Activated CD8-positive, alpha-beta T cell treated with anti-CD3 and anti-CD28 coated beads for 36 hours (primary cell): ENCODE results near the gene ZNF575. TPM values are rescaled to one million over a fixed set of nuclear protein-coding genes. Genes with fewer than 3 reads are reported as not detected.

ENCODE experiments used
- ATAC-seq: fragments of 200-7000 bp; cut with Tn5 transposase; one replicate; pipeline ENCODE4 v1.10.0; 2021; ENCODE audit warnings: mild to moderate bottlenecking, moderate library complexity
- CTCF ChIA-PET: fragments of 350-600 bp; sonication (Branson Sonifier 250); formaldehyde crosslinking; loops from one replicate; lab custom pipeline; 2021; ENCODE audit warnings: antibody characterized with exemption; lab: Charles Lee
- POLR2A ChIA-PET: fragments of 350-600 bp; sonication (Branson Sonifier 250); formaldehyde crosslinking; loops from one replicate; lab custom pipeline; 2021; ENCODE audit warnings: antibody characterized with exemption; lab: Charles Lee
- DNase-seq: peaks from one replicate; pipeline ENCODE4 v3.0.0-alpha.2; 2020
- H3K27ac Mint-ChIP-seq: one replicate; pipeline ENCODE4 v1.8.0; 2021; ENCODE audit warnings: mild to moderate bottlenecking, mixed read lengths
- H3K27me3 Mint-ChIP-seq: one replicate; pipeline ENCODE4 v1.8.0; 2021; ENCODE audit warnings: mixed read lengths
- H3K36me3 Mint-ChIP-seq: one replicate; pipeline ENCODE4 v1.8.0; 2021; ENCODE audit warnings: low read depth, mixed read lengths
- H3K4me1 Mint-ChIP-seq: one replicate; pipeline ENCODE4 v1.8.0; 2021; ENCODE audit warnings: low read depth, mixed read lengths
- H3K4me3 Mint-ChIP-seq: one replicate; pipeline ENCODE4 v1.8.0; 2021; ENCODE audit warnings: mild to moderate bottlenecking, moderate library complexity, mixed read lengths
- H3K9me3 Mint-ChIP-seq: one replicate; pipeline ENCODE4 v1.8.0; 2021; ENCODE audit warnings: mixed read lengths
- CTCF ChIP-seq: fragments of 200-600 bp; IDR thresholded peaks from one replicate; pipeline ENCODE4 v1.8.0; 2022; ENCODE audit warnings: antibody characterized with exemption, mild to moderate bottlenecking
- intact Hi-C: fragments of 100-400 bp; cut with micrococcal nuclease; formaldehyde crosslinking; loops from one replicate; pipeline ENCODE4 v1.10.0; 2022
- total RNA-seq, 2 experiments: library from RNA; stranded (reverse); gene quantifications; one replicate each; pipeline ENCODE4 v1.2.3, GENCODE V29; 2021

The ZNF575 gene
- total RNA-seq, 2 experiments from 2014 or later = 1.2 to 2.0 TPM

DNA sequence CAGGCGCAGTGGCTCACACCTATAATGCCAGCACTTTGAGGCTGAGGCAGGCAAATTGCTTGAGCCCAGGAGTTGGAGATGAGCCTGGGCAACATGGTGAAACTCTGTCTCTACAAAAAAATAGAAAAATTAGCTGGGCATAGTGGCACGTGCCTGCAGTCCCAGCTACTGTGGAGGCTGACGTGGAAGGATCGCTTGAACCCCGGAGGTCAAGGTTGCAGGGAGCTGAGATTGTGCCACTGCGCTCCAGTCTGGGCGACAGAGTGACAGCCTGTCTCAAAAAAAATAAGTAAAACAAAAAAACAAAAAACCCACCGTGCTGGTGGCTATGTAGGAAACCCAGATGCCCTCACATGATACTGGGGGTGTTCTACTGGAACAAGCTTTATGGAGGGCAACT is 44.8 kb upstream of the ZNF575 start:
- peaks cover 6% of the 10 kb centered on the region for H3K4me1 Mint-ChIP-seq
- POLR2A ChIA-PET = interaction anchor here (1.1 kb wide), 1 partner anchor 12 kb away, joined by 3 read pairs; no protein-coding TSS in a partner anchor
- peaks cover 4% of the 10 kb centered on the region for H3K36me3 Mint-ChIP-seq
- H3K4me3 Mint-ChIP-seq = no peak overlapping the region
- CTCF ChIA-PET = interaction anchor here (0.6 kb wide), 1 partner anchor 42 kb away, joined by 3 read pairs; no protein-coding TSS in a partner anchor
- no peak for TF ChIP-seq CTCF
- H3K27me3 Mint-ChIP-seq = no peaks in the 10 kb centered on the region
- DNase-seq = no peak
- intact Hi-C loops = no loop called here
- no peaks in the 10 kb centered on the region for H3K9me3 Mint-ChIP-seq
- H3K27ac Mint-ChIP-seq = no peak overlapping the region
- ATAC-seq = no peak

GRCh38 chr19:43489310-43489709 is 43.7 kb upstream of the ZNF575 start:
- no peaks in the 10 kb centered on the region for H3K27me3 Mint-ChIP-seq
- DNase-seq (no peak), ATAC-seq (no peak)
- H3K9me3 Mint-ChIP-seq = no peaks in the 10 kb centered on the region
- H3K4me3 Mint-ChIP-seq = no peak overlapping the region
- POLR2A ChIA-PET = no interaction called here
- CTCF ChIA-PET = no interaction called here
- H3K36me3 Mint-ChIP-seq = peaks cover 4% of the 10 kb centered on the region
- peak overlapping the region; percentile 55 for H3K27ac Mint-ChIP-seq
- no peak for TF ChIP-seq CTCF
- intact Hi-C loops = no loop called here
- peaks cover 6% of the 10 kb centered on the region for H3K4me1 Mint-ChIP-seq

DNA sequence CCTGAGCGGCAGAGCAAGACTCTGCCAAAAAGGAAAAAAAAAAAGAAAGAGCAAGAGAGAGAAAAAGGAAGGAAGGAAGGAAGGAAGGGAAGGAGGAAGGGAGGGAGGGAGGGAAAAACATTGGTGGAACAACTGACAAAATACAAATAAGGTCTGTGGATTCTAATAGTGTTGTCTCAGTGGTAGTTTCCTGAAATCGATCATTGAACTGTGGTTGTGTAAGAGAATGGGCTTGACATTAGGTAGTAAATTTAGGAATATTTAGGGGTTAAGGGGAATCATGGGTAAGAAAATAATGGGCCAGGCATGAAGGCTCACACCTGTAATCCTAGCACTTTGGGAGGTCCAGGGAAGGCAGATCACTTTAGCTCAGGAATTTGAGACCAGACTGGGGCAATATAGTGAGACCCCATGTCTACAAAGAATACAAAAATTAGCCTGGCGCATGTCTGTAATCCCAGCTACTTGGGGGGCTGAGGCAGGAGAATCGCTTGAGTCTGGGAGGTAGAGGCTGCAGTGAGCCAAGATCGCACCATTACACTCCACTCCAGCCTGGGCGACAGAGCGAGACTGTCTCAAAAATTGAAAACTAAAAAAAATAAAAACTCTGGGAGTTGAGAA is 42.9 kb upstream of the ZNF575 start:
- intact Hi-C loops = no loop called here
- H3K4me1 Mint-ChIP-seq = peaks cover 6% of the 10 kb centered on the region
- H3K4me3 Mint-ChIP-seq = no peak overlapping the region
- peaks cover 7% of the 10 kb centered on the region for H3K36me3 Mint-ChIP-seq
- no peak for ATAC-seq
- TF ChIP-seq CTCF = no peak
- H3K27ac Mint-ChIP-seq = peak overlapping the region; percentile 29
- no peaks in the 10 kb centered on the region for H3K27me3 Mint-ChIP-seq
- no peaks in the 10 kb centered on the region for H3K9me3 Mint-ChIP-seq
- no peak for DNase-seq
- CTCF ChIA-PET = interaction anchor here (0.9 to 1.4 kb wide), 3 partner anchors 8 to 57 kb away, joined by 3 to 6 read pairs (median 6); no protein-coding TSS in a partner anchor
- POLR2A ChIA-PET = no interaction called here

GRCh38 chr19:43490759-43491158 is 42.2 kb upstream of the ZNF575 start:
- DNase-seq (no peak), ATAC-seq (no peak)
- ChIA-PET POLR2A (interaction anchor here (1.0 kb wide), 1 partner anchor 11 kb away, joined by 3 read pairs; no protein-coding TSS in a partner anchor), CTCF (interaction anchor here (0.7 to 1.4 kb wide), 5 partner anchors 8 to 66 kb away, joined by 3 to 6 read pairs (median 3); no protein-coding TSS in a partner anchor)
- H3K27ac Mint-ChIP-seq = no peak overlapping the region
- H3K4me3 Mint-ChIP-seq = no peak overlapping the region
- H3K36me3 Mint-ChIP-seq = peaks cover 8% of the 10 kb centered on the region
- H3K4me1 Mint-ChIP-seq = peaks cover 6% of the 10 kb centered on the region
- no peaks in the 10 kb centered on the region for H3K27me3 Mint-ChIP-seq
- intact Hi-C loops = no loop called here
- no peaks in the 10 kb centered on the region for H3K9me3 Mint-ChIP-seq
- no peak for TF ChIP-seq CTCF

DNA sequence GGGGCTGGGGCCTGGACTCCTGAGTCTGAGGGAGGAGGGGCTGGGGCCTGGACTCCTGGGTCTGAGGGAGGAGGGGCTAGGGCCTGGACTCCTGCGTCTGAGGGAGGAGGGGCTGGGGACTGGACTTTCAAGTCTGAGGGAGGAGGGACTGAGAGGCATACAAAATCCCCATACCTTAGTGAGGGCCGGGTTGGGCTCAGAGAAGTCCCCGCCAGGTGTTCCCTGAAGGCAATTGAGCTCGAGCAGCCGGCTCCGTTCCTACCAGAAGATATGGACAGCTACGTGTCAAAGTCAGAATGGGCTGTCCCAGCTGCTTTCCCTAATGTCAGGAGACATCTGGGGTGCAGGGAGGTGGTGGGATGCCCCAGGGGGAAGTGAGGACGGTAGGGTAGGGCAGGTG is 37.9 kb upstream of the ZNF575 start:
- ChIA-PET CTCF (interaction anchor here (1.1 to 2.3 kb wide), 2 partner anchors 25 to 48 kb away, joined by 4 to 9 read pairs; no protein-coding TSS in a partner anchor), POLR2A (no interaction called here)
- Mint-ChIP-seq H3K4me1 (peaks cover 1% of the 10 kb centered on the region), H3K27ac (no peak overlapping the region), H3K36me3 (peaks cover 9% of the 10 kb centered on the region), H3K4me3 (no peak overlapping the region), H3K27me3 (no peaks in the 10 kb centered on the region), H3K9me3 (no peaks in the 10 kb centered on the region)
- no peak for TF ChIP-seq CTCF
- DNase-seq (no peak), ATAC-seq (no peak)
- intact Hi-C loops = no loop called here
